HG02840 (cell line): ENCODE results near the gene IKZF1.

Source experiments
- ATAC-seq: cut with Tn5 transposase; IDR thresholded peaks from one replicate; pipeline ENCODE4 v1.9.1; 2021; ENCODE audit warnings: mild to moderate bottlenecking, moderate library complexity, moderate number of reproducible peaks; ENCODE audit not compliant: unreplicated experiment, low FRiP score

IKZF1 gene

DNA sequence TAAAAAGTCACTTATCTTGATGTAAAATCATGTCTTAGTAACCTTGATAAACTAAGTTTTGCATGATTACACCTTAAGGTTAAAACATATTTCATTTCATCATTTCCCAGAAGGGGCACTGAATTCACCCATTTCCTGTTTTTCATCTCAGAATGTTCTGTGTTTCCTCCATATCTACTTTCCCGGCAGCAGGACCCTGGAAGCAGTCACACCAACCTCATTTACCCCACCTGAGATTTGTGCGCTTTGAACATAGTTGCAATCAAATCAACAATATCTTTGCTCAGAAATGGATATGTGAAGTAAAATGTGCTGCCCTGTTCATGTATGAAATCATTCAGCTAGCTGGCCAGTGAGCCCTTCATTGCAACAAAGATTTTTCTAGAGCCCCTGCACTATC is 46.8 kb downstream of the IKZF1 start:
- no peak for ATAC-seq

DNA sequence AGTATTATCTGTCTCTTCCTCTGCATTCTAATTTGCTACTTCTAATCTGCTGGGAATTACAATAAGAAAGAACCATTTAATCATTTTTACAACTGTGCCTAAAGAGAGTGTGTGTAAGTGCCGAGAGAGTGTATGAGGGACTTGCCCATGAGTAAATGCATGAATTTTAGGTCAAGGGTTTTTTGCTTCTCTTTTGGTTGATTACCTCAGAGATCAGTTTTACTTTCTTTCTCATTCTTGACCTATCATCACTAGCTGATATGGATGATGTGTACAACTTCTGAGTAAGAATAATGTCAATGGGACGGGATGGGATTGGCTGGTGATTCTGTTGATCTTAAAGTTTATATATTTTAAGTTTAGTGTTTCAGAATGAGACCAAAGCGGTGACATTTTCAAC is 47.8 kb downstream of the IKZF1 start:
- peak; percentile 80 for ATAC-seq

DNA sequence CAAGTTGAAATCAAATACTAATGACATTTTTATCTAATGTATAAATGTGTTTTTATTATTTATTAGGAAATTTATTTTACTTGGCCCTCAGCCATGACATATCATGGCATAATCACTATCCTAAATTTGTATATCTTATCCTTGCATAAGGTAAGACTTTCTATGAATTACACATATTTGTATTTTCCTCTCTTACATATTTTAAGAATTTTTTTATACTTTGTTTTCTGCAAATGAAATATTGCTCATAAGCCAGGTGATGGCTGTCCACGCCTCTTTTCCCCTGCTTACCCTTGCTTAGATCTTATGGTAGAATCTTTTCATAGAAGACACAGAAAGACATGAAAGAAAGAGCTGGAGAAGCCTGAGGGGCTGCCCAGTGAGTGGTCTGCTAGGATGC is 48.2 kb downstream of the IKZF1 start:
- ATAC-seq = no peak

DNA sequence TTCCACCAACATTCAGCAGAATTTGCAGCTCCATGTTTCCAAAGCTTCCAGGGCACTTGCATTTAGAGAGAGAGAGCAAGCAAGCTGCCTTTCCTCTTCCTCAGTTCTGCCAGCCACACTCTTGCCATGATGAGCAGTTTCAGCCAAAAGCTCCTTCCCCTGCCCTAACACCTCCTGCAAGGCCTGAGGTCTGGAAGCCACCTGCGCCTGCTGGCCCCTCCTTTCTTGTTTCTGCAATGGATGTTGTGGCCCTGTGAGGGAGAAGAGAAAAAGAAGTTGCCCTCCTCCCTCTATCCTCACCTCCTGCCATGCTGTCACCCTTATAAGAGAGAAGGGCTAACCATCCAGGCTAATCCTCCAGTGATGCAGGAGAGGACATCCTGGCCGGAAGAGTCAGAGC is 48.7 kb downstream of the IKZF1 start:
- no peak for ATAC-seq

DNA sequence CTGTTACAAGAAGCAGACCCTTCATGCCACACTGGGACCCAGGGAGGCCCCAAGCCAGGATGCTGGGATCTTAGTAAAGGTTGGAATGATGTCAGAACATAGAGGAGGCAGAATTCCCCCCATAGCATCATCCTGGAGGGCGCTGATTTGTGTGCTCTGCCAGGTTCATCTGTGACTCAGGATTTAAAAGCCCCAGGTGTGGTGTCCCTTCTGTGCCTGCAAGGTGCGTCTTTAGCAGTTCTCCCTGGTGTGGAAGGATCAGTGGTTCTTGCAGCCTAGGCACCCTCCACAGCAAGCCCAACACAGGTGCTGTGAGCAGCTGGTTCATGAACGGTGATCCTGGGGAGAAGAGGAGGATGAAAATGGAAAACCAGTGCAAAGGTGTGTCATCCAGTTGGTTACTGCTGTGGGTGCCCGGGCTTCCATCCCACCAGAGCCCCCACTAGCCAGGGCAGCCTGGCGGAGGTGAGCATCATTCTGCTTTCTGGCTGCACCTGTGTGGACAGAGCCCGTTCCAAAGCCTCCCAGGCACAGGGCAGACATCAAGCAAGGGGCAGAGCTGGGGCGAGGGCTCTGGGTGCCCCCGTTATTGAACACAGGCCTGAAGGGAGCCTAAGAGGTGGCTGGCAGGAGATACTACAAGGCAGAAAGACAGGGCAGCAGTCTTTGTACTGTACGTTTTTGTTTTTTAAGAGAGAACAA is 49.5 kb downstream of the IKZF1 start:
- no peak for ATAC-seq

DNA sequence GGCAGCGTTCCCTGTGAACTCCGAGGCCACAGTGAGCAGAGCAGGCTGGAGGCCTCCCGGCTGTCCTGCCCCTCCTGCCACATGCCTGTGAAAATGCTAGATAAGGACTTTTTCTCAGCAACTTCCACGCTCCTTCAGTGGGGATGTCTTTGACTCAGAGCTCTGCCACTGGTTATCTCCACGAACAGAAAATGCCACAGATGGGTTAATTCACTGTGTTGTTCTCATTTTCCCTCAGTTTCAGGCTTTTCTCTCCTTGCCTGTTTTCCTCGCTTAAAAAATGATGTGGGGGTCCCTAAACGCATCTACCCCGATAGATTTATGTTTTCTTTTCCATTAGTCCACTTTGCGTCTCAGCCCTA is 51.3 kb downstream of the IKZF1 start:
- no peak for ATAC-seq

DNA sequence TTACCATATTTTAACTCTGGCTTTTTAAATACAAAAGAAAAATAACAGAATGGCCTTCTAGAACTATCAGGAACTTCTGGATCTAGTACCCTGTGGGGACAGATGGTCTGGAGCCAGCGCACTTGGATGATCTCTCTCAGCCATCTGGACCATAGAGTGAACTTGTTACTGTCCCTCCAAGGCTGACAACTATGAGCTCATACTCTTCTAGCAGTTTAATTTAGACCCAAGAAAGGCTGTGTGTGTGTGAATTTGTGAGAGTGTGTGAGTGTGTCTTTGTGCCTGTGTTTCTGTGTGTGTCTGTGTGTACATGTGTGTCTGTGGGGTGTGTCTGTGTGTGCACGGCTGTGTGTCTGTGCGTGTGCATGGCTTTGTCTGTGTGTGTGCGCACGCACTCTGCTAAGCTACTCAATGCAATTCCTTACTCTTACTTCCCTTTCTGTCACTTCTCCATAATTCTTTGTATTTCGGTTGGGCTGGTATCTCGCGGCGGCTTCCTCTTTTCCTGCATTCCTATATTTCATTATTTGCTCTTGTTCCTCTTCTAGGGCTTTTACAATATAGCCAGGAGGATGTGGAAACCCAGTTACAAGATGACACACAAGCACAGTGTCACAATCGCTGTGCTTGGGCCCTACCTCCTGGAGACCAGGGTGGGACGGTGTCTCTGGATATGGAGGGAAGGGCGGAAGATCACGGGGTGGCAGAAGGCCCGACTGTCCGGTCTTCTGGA is 51.9 kb downstream of the IKZF1 start:
- no peak for ATAC-seq

DNA sequence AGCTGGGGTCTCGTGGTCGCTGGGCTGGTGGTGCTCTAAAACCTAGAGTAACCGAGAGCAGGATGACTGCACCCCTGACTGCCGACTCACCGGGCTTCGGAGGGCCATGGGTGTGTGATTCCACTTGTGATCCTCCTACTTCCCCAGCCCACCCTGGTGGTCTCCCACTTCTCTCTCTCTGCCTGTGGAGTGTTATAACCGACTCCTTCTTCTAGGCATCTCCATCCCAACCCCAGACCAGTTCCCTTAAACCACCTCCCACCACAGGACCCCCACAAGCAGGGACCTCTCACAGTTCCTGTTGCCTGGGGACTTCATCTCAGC is 52.4 kb downstream of the IKZF1 start:
- no peak for ATAC-seq

DNA sequence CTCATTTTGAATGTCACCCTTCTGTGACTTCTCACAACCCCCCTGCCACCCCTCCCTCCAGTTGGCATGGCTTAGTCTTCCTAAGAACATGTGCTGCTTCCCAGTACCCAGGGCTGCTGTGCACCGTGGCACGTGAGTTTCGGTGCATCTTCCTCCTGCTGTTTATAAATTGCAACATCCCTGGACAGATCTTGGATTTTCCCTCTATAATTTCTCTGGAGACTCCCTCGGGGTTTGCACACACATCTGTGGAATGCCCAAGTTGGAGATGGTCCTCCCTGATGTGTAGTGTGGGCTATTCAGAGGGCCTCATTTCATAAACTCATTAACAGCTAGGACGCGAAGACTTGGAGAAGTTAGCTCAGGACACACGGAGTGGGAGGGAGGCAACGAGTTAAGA is 52.9 kb downstream of the IKZF1 start:
- ATAC-seq = no peak

DNA sequence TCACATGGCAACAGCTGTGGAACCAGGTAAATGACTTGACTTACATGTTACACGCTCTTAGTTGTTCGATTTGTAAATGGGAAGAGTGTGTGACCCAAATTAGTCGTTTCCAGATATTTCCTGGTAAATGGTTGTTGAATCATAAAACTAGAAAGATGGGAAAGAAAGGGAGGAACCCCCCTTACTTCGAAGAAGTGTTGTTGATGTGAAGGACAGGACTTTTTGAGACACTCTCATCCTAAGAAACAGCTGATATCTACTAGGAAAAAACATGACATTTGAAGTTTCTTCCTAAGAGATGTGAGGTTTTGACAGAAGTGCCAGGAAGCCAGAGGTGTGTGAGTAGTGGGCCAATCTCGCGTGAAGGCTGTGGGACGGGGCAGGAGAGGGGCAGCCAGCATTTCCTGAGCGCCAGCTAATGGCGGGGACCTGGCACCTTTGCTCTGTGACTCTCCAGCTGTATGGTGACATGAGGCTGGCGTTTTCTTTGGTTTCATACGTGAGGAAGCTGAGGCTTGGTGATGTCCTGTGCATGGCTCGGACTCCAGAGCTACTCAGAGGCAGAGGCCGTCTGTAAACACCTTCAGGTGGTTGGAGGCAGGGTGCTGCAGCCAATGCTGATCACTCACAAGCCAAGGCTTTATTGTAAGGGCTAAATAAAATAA is 53.7 kb downstream of the IKZF1 start:
- ATAC-seq = no peak

DNA sequence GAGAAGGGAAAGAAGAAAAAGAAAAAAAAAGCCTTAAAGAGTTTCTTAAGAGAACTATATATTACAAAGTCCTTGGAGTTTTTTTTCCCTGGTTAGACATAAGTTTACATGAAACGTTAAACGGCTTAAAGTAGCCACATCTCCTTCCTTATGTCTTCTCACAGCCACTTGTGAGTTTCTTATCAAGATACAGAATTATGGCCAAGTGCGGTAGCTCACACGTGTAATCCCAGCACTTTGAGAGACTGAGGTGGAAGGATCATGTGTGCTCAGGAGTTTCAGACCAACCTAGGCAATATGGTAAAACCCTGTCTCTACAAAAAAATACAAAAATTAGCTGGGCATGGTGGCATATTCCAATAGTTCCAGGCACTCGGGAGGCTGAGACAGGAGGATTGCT is 54.3 kb downstream of the IKZF1 start:
- no peak for ATAC-seq

DNA sequence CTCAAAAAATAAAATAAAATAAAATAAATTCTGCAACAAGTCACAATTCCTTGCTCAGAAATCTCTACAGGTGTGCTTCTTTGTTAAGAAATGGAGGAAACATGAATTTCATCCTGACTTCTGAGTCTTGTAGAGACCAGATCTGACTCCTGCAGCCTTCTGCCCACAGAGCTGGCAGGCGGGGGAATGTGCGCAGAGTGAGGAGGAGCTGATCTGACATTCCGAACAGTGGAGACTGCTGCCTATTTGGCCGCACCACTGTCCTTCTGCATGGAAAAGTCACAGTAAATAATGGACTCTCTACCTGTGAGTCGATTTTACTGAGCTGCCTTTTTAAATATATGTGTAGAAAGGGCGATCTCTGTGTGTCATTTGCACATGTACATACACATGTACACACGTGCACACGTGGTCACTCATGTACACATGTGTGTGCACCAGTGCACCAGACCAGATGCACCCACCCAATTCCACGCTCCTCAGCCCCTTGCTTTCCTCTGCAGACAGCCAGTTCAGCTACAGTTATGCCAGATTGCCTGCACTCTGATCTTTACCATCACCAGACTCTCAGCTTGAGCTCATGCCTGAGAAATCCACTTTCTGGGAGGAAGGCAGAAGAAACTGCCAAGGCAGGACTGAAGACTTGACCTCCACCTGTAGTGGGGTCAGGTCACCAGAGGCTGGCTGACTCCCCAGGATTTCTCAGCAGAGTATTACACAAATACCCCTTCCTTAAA is 54.9 kb downstream of the IKZF1 start:
- no peak for ATAC-seq

DNA sequence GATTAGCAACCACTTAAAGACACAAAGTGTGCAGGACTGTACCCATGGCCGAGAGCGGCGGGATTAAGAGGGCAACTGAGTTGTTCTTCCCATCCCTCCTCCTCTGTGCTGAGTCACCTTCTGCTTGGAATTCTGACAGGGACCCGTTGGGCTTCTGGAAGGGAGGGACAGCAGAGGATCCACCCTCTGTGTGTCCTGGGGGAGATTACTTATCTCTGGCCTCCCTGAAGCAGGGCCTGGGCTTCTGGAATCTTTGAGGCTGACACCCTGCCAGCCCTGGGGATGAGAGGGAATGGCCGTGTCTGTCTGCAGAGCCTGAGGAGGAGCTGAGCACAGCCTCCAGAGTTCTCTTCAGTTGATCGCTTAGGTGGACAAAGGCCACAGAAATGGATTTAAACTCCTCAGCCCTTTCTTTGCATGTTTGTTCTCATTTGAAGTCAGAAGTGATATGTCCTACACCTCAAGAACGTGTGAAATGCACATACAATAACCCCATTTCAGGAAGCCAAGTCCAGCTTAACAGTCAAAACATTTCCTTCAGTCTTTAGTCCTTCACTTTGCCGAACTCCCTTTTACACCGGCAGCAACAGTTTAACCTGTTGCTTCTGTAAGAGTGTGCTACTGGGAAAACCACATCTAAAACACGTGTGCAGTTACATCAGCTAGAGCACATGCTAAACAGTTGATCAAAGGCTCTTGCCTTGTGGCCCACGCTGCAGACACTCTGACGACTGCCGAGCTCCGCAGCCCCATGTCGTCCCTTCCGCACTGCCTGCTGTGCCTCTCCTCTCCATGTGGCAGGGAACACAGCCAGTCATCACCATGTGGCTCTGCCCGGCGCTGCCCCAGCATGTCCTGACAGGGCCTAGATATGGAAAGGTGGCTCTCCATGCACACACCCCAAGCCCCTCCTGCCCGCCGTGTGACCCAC is 55.7 kb downstream of the IKZF1 start:
- no peak for ATAC-seq

DNA sequence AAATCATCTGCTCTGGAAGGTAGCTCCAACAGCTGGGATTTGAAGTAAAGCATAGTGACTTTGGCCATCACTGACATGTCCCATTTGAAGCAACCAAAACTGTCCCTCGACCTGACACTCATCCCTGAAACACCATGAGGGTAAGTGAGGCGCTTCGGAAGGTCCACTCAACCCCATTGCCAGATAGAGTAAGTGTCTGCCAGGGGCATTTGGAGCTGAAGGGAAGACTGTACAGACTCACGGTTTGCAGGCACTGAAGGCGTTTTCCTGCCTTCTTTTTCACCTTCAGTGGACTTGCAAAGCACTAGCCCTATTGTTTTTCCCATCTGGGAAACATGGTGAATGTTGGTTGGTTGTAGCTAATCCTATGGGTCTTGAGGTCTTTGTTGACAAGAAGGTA is 57.6 kb downstream of the IKZF1 start:
- ATAC-seq = no peak

DNA sequence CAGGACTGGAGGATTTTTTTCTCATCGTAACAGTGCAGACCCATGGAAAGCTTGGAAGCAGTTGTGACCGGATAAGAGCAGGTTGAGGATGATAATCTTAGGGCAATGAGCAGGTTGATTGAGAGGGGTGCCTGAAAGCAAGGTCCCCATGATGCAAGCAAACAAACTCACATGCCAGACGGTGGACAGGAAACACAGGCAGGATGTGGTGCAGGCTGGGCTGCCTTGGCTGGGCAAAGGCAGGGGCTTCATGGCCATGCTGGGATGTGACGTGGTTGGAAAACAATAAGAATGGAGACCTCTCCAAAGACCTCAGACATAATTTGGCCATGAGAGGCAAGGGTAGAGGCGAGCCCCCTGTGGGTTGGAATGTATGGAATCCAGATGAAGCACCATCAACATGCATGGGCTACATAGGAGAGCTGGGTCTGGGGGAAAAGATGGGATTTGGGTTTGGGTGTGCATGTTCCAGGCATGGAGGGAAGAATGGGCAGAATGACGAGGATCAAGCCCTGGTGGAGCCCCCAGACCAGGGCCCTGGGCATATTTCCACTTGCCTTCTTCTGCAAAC is 58.3 kb downstream of the IKZF1 start:
- ATAC-seq = no peak

DNA sequence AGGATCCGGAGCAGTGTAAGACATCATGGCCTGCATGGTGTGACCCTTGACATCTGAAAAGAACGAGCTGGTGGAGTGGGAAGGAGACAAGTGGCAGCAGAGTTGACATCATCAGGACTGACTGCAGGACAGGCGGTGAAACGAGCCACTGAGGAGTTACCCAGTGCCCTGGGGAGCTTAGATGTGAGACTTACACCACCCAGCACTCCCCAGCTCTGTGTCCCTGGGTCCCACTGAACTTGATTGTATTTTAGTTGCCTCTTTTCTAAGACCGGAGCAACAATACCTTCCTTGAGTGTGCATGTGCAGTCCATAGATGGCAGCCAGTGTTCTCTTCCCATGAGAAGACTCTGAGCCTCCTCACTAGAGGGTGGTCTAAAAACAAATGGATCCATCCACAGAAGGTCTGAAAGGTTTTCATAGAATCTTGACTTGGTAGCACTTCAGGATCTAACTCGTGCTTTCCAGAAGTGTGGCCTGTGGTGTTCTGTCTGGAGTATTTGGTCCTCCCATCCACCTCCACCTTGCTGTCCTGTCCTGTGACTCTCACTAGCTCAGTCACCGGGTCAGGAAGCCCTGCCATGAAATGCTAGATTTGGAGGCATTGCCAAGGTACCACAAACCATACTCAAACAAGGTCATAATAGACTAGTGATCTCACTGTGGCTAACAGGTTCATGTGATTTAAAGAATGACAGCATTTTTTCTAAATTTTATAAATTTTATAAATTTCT is 59.0 kb downstream of the IKZF1 start:
- no peak for ATAC-seq

DNA sequence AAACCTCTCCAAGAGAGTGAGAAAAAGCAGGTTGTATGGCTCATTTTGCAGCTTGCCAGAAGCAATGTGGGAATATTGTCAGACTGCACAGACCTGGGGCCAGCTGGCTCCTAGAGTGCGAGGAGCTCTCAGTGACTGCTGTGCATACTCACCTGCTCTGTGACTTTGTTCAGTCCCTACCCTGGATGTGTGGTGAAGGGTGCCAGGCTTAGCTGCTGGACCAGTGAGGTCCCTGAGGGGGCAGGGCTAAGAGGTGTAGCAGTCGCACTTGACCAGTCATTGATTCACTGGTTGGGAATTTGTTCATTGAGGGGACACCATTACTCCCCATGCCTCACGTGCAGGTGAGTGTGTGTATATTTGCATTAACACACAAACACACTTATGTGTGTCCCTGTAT is 60.1 kb downstream of the IKZF1 start:
- ATAC-seq = no peak

DNA sequence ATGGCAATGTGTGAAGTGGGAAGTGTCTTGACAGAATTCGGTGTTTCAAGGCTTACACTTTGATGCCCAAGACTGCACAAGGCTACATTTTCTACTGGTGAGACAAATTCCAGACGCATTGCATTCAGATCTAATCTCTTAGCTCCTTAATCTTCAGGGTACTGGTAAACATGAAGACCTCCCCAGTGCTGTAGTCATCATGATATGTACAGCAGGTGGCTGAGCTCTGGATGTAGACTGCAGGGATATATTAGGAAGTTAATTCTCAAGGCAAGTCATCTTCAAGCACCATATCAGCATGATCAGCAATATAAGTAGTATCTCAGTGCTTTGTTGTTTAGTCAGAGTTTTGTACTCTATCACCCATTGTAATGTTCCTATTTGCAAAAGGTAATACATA is 61.8 kb downstream of the IKZF1 start:
- no peak for ATAC-seq

DNA sequence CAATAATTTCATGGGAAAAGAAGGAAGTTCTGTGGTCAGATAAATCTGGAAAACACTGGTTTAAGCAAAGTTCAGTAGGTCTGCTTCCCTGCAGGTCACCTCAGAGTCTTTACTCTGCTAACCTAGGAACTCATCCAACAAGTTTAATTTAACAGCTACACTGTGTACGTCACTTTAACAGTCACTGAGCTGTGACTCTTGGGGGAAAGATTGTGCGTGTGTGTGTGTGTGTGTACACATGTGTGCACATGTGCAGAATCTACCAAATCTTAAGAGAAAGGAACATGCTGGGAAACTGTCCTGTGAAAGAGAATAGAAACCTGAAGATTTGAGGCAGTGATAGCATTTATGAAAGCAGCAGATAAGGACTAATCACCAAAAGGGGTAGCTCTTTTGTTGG is 62.6 kb downstream of the IKZF1 start:
- no peak for ATAC-seq
